Measurements from ENCODE around the gene IGSF9B.

- TF ChIP-seq CTCF (conservative IDR thresholded peaks at IDR 0.05 in 1 of 2, IDR thresholded peaks at IDR 0.05 in 1 of 2; ENCODE audit: extremely low read depth in 1 of 2, insufficient read depth in 1 of 2, low read depth in 1 of 2, low read length in 2 of 2) (no peak), EZH2 (IDR thresholded peaks at IDR 0.05; ENCODE audit: borderline replicate concordance, low read length) (no peak)
Measured at GRCh38 chr11:133893381-133893780, 63.4 kb downstream of the IGSF9B start.

All from mammary epithelial cell (primary cell).